OCI-LY7 (cell line): ENCODE data around the gene OR52N5. TPM values are rescaled to one million over a fixed set of nuclear protein-coding genes. Genes with fewer than 3 reads are reported as not detected.

Source experiments
- BruUV-seq: library from RNA; stranded (reverse); fragments of 400-500 nt; replicated peaks from 2 replicates; lab custom pipeline; 2021; lab: Mats Ljungman, UMichigan
- CTCF ChIA-PET: fragments of 300-600 bp; sonication (Branson Sonifier 250); formaldehyde crosslinking; loops from one replicate; lab custom pipeline; 2022; ENCODE audit warnings: antibody characterized with exemption; ENCODE audit not compliant: unreplicated experiment; lab: Charles Lee
- POLR2A ChIA-PET: fragments of 300-600 bp; sonication (Branson Sonifier 250); formaldehyde crosslinking; loops from one replicate; lab custom pipeline; 2022; ENCODE audit warnings: antibody characterized with exemption; lab: Charles Lee
- DNase-seq: peaks from one replicate; pipeline ENCODE4 v3.0.0-alpha.2; 2015; ENCODE audit warnings: low spot score
- H2AFZ ChIP-seq: fragments of 200-600 bp; sonication (generic), shearing (Covaris generic); 2 replicates; pipeline ENCODE4 v1.6.1; 2014; ENCODE audit warnings: mild to moderate bottlenecking, antibody characterized with exemption, low read length, moderate library complexity
- H3K27ac ChIP-seq: fragments of 200-600 bp; sonication (generic); 2 replicates; pipeline ENCODE4 v1.5.1; 2014; ENCODE audit warnings: mixed run types, low read depth, mild to moderate bottlenecking, moderate library complexity, low read length, inconsistent platforms; ENCODE audit not compliant: poor library complexity, severe bottlenecking
- H3K36me3 ChIP-seq: fragments of 200-600 bp; sonication (generic); 2 replicates; pipeline ENCODE4 v1.6.1; 2014; ENCODE audit warnings: mild to moderate bottlenecking, antibody characterized with exemption, low read length, moderate library complexity, mixed read lengths; ENCODE audit not compliant: insufficient read depth
- H3K4me1 ChIP-seq: fragments of 200-600 bp; sonication (generic); 2 replicates; pipeline ENCODE4 v1.5.1; 2014; ENCODE audit warnings: mild to moderate bottlenecking, low read length; ENCODE audit not compliant: insufficient read depth, poor library complexity, severe bottlenecking
- H3K4me2 ChIP-seq: fragments of 200-600 bp; sonication (generic); 2 replicates; pipeline ENCODE4 v1.6.1; 2014; ENCODE audit warnings: mild to moderate bottlenecking, low read length
- H3K4me3 ChIP-seq: fragments of 200-600 bp; sonication (generic); 2 replicates; pipeline ENCODE4 v1.5.1; 2014; ENCODE audit warnings: mild to moderate bottlenecking, low read depth, low read length; ENCODE audit not compliant: poor library complexity, severe bottlenecking
- H3K79me2 ChIP-seq: fragments of 200-600 bp; sonication (generic); 2 replicates; pipeline ENCODE4 v1.6.1; 2016; ENCODE audit warnings: low read depth, mild to moderate bottlenecking, low read length, moderate library complexity, mixed read lengths; ENCODE audit not compliant: insufficient read depth
- H3K9me2 ChIP-seq: fragments of 200-600 bp; sonication (generic); 2 replicates; pipeline ENCODE4 v1.6.1; 2016; ENCODE audit warnings: mild to moderate bottlenecking, low read length, mixed read lengths; ENCODE audit not compliant: insufficient read depth
- H3K9me3 ChIP-seq: fragments of 200-600 bp; sonication (generic); 2 replicates; pipeline ENCODE4 v1.6.1; 2014; ENCODE audit warnings: mild to moderate bottlenecking, mixed run types, low read length, mixed read lengths
- H4K20me1 ChIP-seq: fragments of 200-600 bp; sonication (generic); 2 replicates; pipeline ENCODE4 v1.6.1; 2014; ENCODE audit warnings: mild to moderate bottlenecking, antibody characterized with exemption, low read length, moderate library complexity, mixed read lengths; ENCODE audit not compliant: insufficient read depth
- EZH2phosphoT487 ChIP-seq: fragments of 200-600 bp; sonication (generic); IDR thresholded peaks from 2 replicates; pipeline ENCODE4 v1.6.1; 2018; ENCODE audit warnings: low read depth, borderline replicate concordance, mild to moderate bottlenecking, mixed run types, antibody characterized with exemption, low read length, moderate library complexity, mixed read lengths
- intact Hi-C: fragments of 100-400 bp; cut with micrococcal nuclease; formaldehyde crosslinking; loops from one replicate; pipeline ENCODE4 v1.10.0; 2022; ENCODE audit not compliant: unreplicated experiment
- total RNA-seq, 2 experiments: library from RNA; depleted of rRNA in 1 of 2; stranded (reverse); fragments of >200 nt in 1 of 2; shearing (Covaris generic) in 1 of 2; gene quantifications; 2 replicates each; pipeline ENCODE4 v1.2.3, GENCODE V29; 2014 to 2022
- TF ChIP-seq, protein P1 (sequence below): fragments of 200-600 bp; sonication (generic); conservative IDR thresholded peaks from 2 replicates; pipeline ENCODE4 v1.5.1; 2014; ENCODE audit warnings: mild to moderate bottlenecking, antibody characterized with exemption, low read length, moderate library complexity, mixed read lengths

OR52N5 gene
- total RNA-seq, 2 experiments from 2014 or later: not detected

DNA sequence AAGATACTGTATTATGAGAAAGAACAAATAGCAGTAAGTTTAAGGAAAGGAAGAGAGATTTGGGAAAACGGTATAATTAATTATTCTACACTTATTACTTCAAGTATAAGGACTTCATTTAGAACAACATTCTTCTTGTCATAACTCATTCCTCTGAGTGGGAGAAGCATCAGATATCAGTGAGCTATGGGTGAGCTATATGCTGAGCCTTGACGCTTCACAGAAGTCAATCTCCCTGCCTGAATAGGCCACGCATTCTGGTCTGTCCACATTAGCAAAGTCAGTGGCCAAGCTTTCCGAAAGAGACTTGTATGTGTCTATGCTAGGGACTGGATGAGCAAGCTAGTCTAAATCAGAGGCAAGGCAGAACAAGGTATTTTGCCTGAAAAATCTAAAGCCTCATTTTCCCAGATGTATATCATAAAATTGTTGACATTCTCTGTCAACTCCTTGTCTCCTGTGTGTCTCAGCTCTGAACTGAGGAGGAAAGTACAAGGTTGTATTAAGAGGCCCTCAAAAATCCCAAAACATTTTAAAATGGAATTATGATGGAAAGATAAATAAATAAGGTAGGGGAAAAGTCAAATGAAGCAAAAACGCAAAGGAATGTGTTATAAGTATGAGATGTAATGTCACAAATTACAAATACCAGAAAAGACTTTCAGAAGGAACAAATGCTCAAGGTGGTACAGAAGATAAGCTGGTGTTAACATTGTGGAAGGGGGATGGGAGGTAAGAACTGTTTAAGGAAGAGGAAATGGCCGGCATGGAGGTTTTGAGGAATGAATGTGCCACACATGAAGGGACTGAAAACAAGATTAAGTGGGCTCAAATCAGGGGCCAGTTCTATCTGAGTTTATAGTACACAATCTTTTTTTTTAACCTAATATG is 27.0 kb upstream of the OR52N5 start:
- H4K20me1 ChIP-seq: no peaks in the 10 kb centered on the region
- H3K4me3 ChIP-seq: no peak overlapping the region
- H3K9me3 ChIP-seq: no peaks in the 10 kb centered on the region
- no peak overlapping the region for H2AFZ ChIP-seq
- DNase-seq: no peak
- TF ChIP-seq, protein P1, sequence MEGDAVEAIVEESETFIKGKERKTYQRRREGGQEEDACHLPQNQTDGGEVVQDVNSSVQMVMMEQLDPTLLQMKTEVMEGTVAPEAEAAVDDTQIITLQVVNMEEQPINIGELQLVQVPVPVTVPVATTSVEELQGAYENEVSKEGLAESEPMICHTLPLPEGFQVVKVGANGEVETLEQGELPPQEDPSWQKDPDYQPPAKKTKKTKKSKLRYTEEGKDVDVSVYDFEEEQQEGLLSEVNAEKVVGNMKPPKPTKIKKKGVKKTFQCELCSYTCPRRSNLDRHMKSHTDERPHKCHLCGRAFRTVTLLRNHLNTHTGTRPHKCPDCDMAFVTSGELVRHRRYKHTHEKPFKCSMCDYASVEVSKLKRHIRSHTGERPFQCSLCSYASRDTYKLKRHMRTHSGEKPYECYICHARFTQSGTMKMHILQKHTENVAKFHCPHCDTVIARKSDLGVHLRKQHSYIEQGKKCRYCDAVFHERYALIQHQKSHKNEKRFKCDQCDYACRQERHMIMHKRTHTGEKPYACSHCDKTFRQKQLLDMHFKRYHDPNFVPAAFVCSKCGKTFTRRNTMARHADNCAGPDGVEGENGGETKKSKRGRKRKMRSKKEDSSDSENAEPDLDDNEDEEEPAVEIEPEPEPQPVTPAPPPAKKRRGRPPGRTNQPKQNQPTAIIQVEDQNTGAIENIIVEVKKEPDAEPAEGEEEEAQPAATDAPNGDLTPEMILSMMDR: no peak
- no peak for TF ChIP-seq EZH2phosphoT487
- intact Hi-C loops: loop anchor here (5.0 kb wide), 1 partner anchor 688 kb away; no protein-coding TSS in a partner anchor
- H3K4me2 ChIP-seq: no peak overlapping the region
- H3K27ac ChIP-seq: no peak overlapping the region
- no peaks in the 10 kb centered on the region for H3K4me1 ChIP-seq
- no peaks in the 10 kb centered on the region for H3K9me2 ChIP-seq
- no TSS peak for BruUV-seq
- H3K36me3 ChIP-seq: no peaks in the 10 kb centered on the region
- CTCF ChIA-PET: no interaction called here
- POLR2A ChIA-PET: interaction anchor here (1.1 kb wide), 1 partner anchor 12 kb away, joined by 3 read pairs; no protein-coding TSS in a partner anchor
- no peaks in the 10 kb centered on the region for H3K79me2 ChIP-seq

DNA sequence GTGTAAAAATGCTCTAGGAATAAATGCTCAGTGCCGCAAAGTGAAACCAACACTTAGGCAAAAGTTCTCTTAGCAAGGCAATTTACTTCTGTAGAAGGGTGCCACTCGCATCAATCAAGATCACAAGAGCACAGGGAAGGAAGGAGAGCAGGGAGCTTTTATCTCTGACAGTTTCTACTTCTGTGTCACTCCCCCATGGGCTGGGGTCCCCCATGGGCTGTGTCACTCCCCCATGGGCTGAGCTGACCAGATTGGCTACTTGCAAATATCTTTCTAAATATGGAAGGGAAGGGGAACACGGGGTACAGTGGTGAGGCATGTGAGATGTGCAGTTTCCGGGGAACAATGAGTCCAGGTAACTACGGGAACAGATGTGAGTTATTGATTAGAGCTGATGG is 26.0 kb upstream of the OR52N5 start:
- ChIA-PET POLR2A (no interaction called here), CTCF (no interaction called here)
- Histone ChIP-seq H3K36me3 (no peaks in the 10 kb centered on the region), H4K20me1 (no peaks in the 10 kb centered on the region), H3K9me3 (no peaks in the 10 kb centered on the region), H3K79me2 (no peaks in the 10 kb centered on the region), H3K27ac (no peak overlapping the region), H3K4me3 (no peak overlapping the region), H3K9me2 (no peaks in the 10 kb centered on the region), H3K4me2 (peak overlapping the region; percentile 53), H3K4me1 (no peaks in the 10 kb centered on the region), H2AFZ (peak overlapping the region; percentile 75)
- BruUV-seq: no TSS peak
- intact Hi-C loops: loop anchor here (5.0 kb wide), 1 partner anchor 687 kb away; no protein-coding TSS in a partner anchor
- TF ChIP-seq EZH2phosphoT487: no peak
- TF ChIP-seq, protein P1: no peak
- no peak for DNase-seq
